HG02981 (cell line): Measurements from ENCODE around the gene RASSF8.

Source experiments
- ATAC-seq: cut with Tn5 transposase; IDR thresholded peaks from one replicate; pipeline ENCODE4 v1.9.1; 2021; ENCODE audit warnings: mild to moderate bottlenecking, moderate library complexity; ENCODE audit not compliant: unreplicated experiment

RASSF8 gene

GRCh38 chr12:26026713-26027112, 68.2 kb downstream of the RASSF8 start:
- no peak for ATAC-seq

- ATAC-seq: no peak
Observed at GRCh38 chr12:26027401-26027800, 68.9 kb downstream of the RASSF8 start.

- ATAC-seq: no peak
Observed at GRCh38 chr12:26028953-26029735, 70.7 kb downstream of the RASSF8 start.

GRCh38 chr12:26029736-26030022, 71.2 kb downstream of the RASSF8 start:
- no peak for ATAC-seq

GRCh38 chr12:26030371-26030770, 71.9 kb downstream of the RASSF8 start:
- ATAC-seq: no peak

GRCh38 chr12:26031318-26031717, 72.8 kb downstream of the RASSF8 start:
- no peak for ATAC-seq

- ATAC-seq: no peak
Observed at GRCh38 chr12:26031827-26032226, 73.3 kb downstream of the RASSF8 start.

GRCh38 chr12:26032290-26032689, 73.8 kb downstream of the RASSF8 start:
- ATAC-seq: no peak

GRCh38 chr12:26032719-26033241, 74.3 kb downstream of the RASSF8 start:
- ATAC-seq: no peak

GRCh38 chr12:26034371-26035142, 76.1 kb downstream of the RASSF8 start:
- ATAC-seq: no peak

GRCh38 chr12:26036877-26037276, 78.4 kb downstream of the RASSF8 start:
- no peak for ATAC-seq

GRCh38 chr12:26037615-26038220, 79.2 kb downstream of the RASSF8 start:
- no peak for ATAC-seq

GRCh38 chr12:26042645-26043044, 84.2 kb downstream of the RASSF8 start:
- no peak for ATAC-seq

GRCh38 chr12:26043135-26044006, 84.9 kb downstream of the RASSF8 start:
- ATAC-seq: no peak

GRCh38 chr12:26044007-26044394, 85.5 kb downstream of the RASSF8 start:
- no peak for ATAC-seq

GRCh38 chr12:26044592-26044991, 86.1 kb downstream of the RASSF8 start:
- no peak for ATAC-seq

GRCh38 chr12:26046203-26046602, 87.7 kb downstream of the RASSF8 start:
- ATAC-seq: peak; percentile 85

GRCh38 chr12:26046906-26047305, 88.4 kb downstream of the RASSF8 start:
- ATAC-seq: no peak

- ATAC-seq: no peak
Observed at GRCh38 chr12:26047401-26048226, 89.1 kb downstream of the RASSF8 start.

- no peak for ATAC-seq
Observed at GRCh38 chr12:26052652-26053051, 94.2 kb downstream of the RASSF8 start.
